SK-N-MC (cell line): ENCODE results near the gene CNNM1.

Experiments
- EZH2 ChIP-seq: fragments of 200-600 bp; sonication (generic); IDR thresholded peaks from one replicate; pipeline ENCODE4 v1.6.1; 2017; ENCODE audit warnings: antibody characterized with exemption
- FOXP2 ChIP-seq: optimal IDR thresholded peaks from 2 replicates; pipeline ENCODE3; 2011; ENCODE audit warnings: mild to moderate bottlenecking, moderate library complexity; ENCODE audit not compliant: insufficient read depth; ENCODE audit errors: extremely low read length, control extremely low read depth
- POLR2AphosphoS5 ChIP-seq: IDR thresholded peaks from 2 replicates; pipeline ENCODE4 v1.6.1; 2012; ENCODE audit warnings: mild to moderate bottlenecking, low read depth, low read length, borderline replicate concordance

- no peak for TF ChIP-seq POLR2AphosphoS5
- no peak for TF ChIP-seq EZH2
- TF ChIP-seq FOXP2 = no peak
Measured at GRCh38 chr10:99318475-99318874, 10.7 kb upstream of the CNNM1 start.
